Mesothelial cell of epicardium (in vitro differentiated cells): ENCODE data around the gene FGG. TPM values are rescaled to one million over a fixed set of nuclear protein-coding genes. Genes with fewer than 3 reads are reported as not detected.

ENCODE experiments used
- DNase-seq, 2 experiments: peaks; one replicate each; pipeline ENCODE4 v3.0.0; 2021; ENCODE audit warnings: low spot score in 2 of 2; ENCODE audit not compliant: unreplicated experiment in 2 of 2
- H3K27ac Mint-ChIP-seq: 2 replicates; pipeline ENCODE4 v1.8.0; 2021; ENCODE audit warnings: mixed read lengths
- H3K27me3 Mint-ChIP-seq: 2 replicates; pipeline ENCODE4 v1.8.0; 2021; ENCODE audit warnings: low read depth, mixed read lengths
- H3K36me3 Mint-ChIP-seq: 2 replicates; pipeline ENCODE4 v1.8.0; 2021; ENCODE audit warnings: mixed read lengths
- H3K4me1 Mint-ChIP-seq: 2 replicates; pipeline ENCODE4 v1.8.0; 2021; ENCODE audit warnings: mixed read lengths
- H3K4me3 Mint-ChIP-seq: 2 replicates; pipeline ENCODE4 v1.8.0; 2021; ENCODE audit warnings: mild to moderate bottlenecking, moderate library complexity, mixed read lengths
- H3K9me3 Mint-ChIP-seq: 2 replicates; pipeline ENCODE4 v1.8.0; 2021; ENCODE audit warnings: mixed read lengths
- CTCF ChIP-seq: fragments of 200-600 bp; sonication (generic); IDR thresholded peaks from one replicate; pipeline ENCODE4 v1.5.0; 2021; ENCODE audit warnings: antibody characterized with exemption; ENCODE audit not compliant: unreplicated experiment
- total RNA-seq: library from RNA; stranded (reverse); gene quantifications from 3 replicates; pipeline ENCODE4 v1.2.1, GENCODE V29; 2021

The FGG gene
- 1.0 to 2.5 TPM (median 1.6 TPM) in 3 replicates for total RNA-seq

DNA sequence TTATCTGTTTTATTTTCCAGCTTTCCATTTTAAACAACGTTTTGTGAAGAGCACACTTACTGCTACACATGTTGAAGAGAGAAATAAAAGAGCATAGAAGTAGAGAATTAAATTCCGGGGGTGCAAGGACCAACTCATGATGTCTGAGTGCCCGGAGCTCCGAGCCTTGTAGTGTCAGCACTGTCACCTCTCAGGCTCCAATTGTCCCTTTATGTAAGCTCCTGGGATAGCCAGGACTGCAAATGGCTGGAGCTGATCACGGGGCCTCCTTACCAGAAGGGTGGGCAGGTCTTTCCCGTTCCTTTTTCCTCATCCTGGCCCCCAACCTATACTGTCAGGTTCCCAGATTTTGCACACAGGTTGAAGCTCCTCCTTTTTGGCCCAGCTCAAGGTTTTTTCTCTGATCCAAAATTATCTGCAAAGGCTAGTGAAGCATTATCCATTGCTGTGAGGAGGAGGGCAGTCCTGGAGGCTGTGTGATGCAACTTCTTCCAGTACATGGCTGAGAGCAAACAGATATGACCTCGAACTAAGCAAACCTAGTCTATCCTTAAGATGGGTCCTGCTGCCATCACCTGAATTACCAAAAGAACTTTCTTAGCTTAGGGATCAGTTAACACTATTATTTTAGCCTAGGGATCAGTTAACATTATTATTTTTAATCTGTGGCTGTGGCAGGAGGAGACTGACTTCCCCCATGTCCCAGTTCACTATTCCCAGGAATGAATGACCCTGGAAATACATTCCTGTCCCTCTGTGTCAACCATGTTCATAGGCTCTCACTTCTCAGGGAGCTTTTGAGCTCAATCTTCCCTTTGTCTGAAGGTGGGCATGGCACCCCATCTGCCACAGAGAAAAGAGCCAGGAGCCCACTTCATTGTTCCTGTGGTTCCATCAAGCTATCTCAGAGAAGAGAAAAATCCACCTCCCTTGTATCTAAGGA lies at the start of gene FGG:
FGG (minus strand) TSS at position 185 of the 943 bp plus-strand sequence; CDS start at position 138, 47 bp downstream.
- Mint-ChIP-seq H3K36me3 (no peaks in the 10 kb centered on the region), H3K4me3 (no peak within 1 kb of the TSS), H3K27ac (peak within 1 kb of the TSS; percentile 12), H3K9me3 (no peaks in the 10 kb centered on the region), H3K27me3 (peaks cover 23% of the 10 kb centered on the region), H3K4me1 (peaks cover 16% of the 10 kb centered on the region)
- TF ChIP-seq CTCF: no peak
- no peak for DNase-seq

GRCh38 chr4:154660052-154660451 lies 47.6 kb upstream of the FGG start:
- Mint-ChIP-seq H3K27ac (peak overlapping the region; percentile 93), H3K36me3 (peaks cover 25% of the 10 kb centered on the region), H3K9me3 (peaks cover 21% of the 10 kb centered on the region), H3K4me1 (peaks cover 16% of the 10 kb centered on the region), H3K27me3 (no peaks in the 10 kb centered on the region), H3K4me3 (no peak overlapping the region)
- no peak for DNase-seq
- TF ChIP-seq CTCF: no peak

DNA sequence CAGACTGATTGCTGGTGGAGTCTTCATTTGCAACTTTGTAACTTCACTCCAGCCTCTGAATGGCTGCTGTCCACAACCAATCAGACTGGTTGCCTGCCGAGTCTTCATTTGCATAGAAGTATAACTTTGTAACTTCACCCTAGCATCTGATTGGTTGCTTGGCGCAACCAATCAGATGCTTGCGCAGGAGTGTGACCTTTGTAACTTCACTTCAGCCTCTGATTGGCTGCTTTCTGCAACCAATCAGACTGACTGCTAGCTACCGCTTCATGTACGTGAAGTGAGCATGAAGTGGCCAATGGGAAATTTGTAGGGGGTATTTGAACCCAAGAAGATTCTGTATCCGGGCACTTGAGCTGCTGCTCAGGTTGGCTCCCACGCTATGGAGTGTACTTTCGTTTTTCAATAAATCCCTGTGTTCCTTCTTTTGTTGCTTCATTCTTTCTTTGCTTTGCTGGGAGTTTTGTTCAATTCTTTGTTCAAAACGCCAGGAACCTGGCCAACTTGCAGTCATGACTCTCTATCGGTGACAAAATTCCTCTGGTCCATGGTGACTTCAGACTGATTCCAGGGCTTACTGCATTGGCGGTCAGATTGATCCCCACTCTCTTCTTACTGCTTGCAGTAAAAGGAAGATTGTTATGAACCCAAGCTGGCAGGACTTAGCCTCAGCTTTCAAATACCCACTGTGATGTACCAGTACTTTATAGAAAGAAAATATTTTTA lies 46.4 kb upstream of the FGG start:
- Mint-ChIP-seq H3K27me3 (no peaks in the 10 kb centered on the region), H3K9me3 (peaks cover 21% of the 10 kb centered on the region), H3K4me3 (no peak overlapping the region), H3K27ac (peak overlapping the region; percentile 87), H3K4me1 (peaks cover 16% of the 10 kb centered on the region), H3K36me3 (peaks cover 25% of the 10 kb centered on the region)
- TF ChIP-seq CTCF: no peak
- DNase-seq: no peak

GRCh38 chr4:154643493-154643892 lies 31.0 kb upstream of the FGG start:
- no peak for DNase-seq
- H3K4me1 Mint-ChIP-seq: peaks cover 19% of the 10 kb centered on the region
- TF ChIP-seq CTCF: no peak
- peaks cover 12% of the 10 kb centered on the region for H3K36me3 Mint-ChIP-seq
- H3K27me3 Mint-ChIP-seq: peaks cover 2% of the 10 kb centered on the region
- peaks cover 8% of the 10 kb centered on the region for H3K9me3 Mint-ChIP-seq
- H3K27ac Mint-ChIP-seq: no peak overlapping the region
- no peak overlapping the region for H3K4me3 Mint-ChIP-seq

DNA sequence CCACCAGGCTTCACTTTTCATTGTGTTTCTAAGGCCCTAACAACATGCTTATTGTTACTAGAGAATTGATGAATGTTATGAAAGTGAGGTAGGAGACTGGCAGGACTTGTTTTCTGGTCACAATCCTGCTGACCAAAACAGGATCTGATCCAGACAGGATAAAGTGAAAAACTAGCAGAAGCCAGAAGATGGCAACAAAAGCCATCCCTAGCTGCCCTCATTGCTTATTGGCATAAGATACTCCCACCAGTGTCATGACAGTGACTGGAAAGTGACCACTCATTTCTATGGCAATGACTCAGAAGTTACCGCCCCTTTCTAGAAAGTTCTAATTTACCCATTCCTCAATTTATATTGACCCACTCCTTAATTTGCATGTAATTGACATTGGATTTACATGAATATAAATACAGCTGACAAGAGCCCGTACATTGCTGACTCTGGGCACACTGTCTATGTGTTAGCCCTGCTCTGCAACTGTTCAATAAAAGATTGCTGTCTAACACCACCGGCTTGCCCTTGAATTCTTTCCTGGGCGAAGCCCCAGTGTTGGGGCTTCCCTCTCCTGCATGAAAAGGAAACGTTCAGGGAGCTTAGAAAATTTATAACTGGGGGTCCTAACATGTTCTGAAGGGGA lies 30.0 kb upstream of the FGG start:
- Mint-ChIP-seq H3K36me3 (peaks cover 3% of the 10 kb centered on the region), H3K4me3 (no peak overlapping the region), H3K9me3 (no peaks in the 10 kb centered on the region), H3K27me3 (peaks cover 2% of the 10 kb centered on the region), H3K27ac (no peak overlapping the region), H3K4me1 (peaks cover 19% of the 10 kb centered on the region)
- no peak for TF ChIP-seq CTCF
- no peak for DNase-seq
